ENCODE results near the gene KRTAP5-11. TPM values are rescaled to one million over a fixed set of nuclear protein-coding genes. Genes with fewer than 3 reads are reported as not detected.

KRTAP5-11 gene
- total RNA-seq, 1 donor from 2014 or later: not detected

GRCh38 chr11:71556018-71556417 lies 26.7 kb downstream of the KRTAP5-11 start:
- no peak for DNase-seq (ENCODE audit: low read depth)
- no peak for TF ChIP-seq CTCF (conservative IDR thresholded peaks at IDR 0.05; ENCODE audit: low read depth, low read length)
- no peak overlapping the region for H3K4me3 ChIP-seq (ENCODE audit: low read depth, low read length)

GRCh38 chr11:71555508-71555907 lies 27.2 kb downstream of the KRTAP5-11 start:
- TF ChIP-seq CTCF (conservative IDR thresholded peaks at IDR 0.05; ENCODE audit: low read depth, low read length): no peak
- DNase-seq (ENCODE audit: low read depth): no peak
- no peak overlapping the region for H3K4me3 ChIP-seq (ENCODE audit: low read depth, low read length)

GRCh38 chr11:71554996-71555395 lies 27.7 kb downstream of the KRTAP5-11 start:
- no peak for TF ChIP-seq CTCF (conservative IDR thresholded peaks at IDR 0.05; ENCODE audit: low read depth, low read length)
- DNase-seq (ENCODE audit: low read depth): no peak
- H3K4me3 ChIP-seq (ENCODE audit: low read depth, low read length): no peak overlapping the region

- DNase-seq (ENCODE audit: low read depth): no peak
- no peak overlapping the region for H3K4me3 ChIP-seq (ENCODE audit: low read depth, low read length)
- TF ChIP-seq CTCF (conservative IDR thresholded peaks at IDR 0.05; ENCODE audit: low read depth, low read length): no peak
These were observed 31.0 kb downstream of the KRTAP5-11 start for GRCh38 chr11:71551711-71552110.

- TF ChIP-seq CTCF (conservative IDR thresholded peaks at IDR 0.05; ENCODE audit: low read depth, low read length): no peak
- no peak for DNase-seq (ENCODE audit: low read depth)
- no peak overlapping the region for H3K4me3 ChIP-seq (ENCODE audit: low read depth, low read length)
These were observed 33.9 kb downstream of the KRTAP5-11 start for GRCh38 chr11:71548716-71549151.

GRCh38 chr11:71548120-71548519 lies 34.6 kb downstream of the KRTAP5-11 start, which contains the start of gene KRTAP5-9:
TSS of gene KRTAP5-9 (plus strand) at chr11:71548420. CDS start at chr11:71548658, 238 bp downstream.
- no peak for DNase-seq (ENCODE audit: low read depth)
- no peak within 1 kb of the TSS for H3K4me3 ChIP-seq (ENCODE audit: low read depth, low read length)
- TF ChIP-seq CTCF (conservative IDR thresholded peaks at IDR 0.05; ENCODE audit: low read depth, low read length): no peak

- no peak for DNase-seq (ENCODE audit: low read depth)
- no peak overlapping the region for H3K4me3 ChIP-seq (ENCODE audit: low read depth, low read length)
- no peak for TF ChIP-seq CTCF (conservative IDR thresholded peaks at IDR 0.05; ENCODE audit: low read depth, low read length)
These were observed 37.2 kb downstream of the KRTAP5-11 start for GRCh38 chr11:71545405-71545966.
